VCaP (cell line): Measurements from ENCODE around the gene FCER1A.

ENCODE experiments used
- H3K27ac ChIP-seq: fragments of 450-650 bp; 2 replicates; pipeline ENCODE4 v1.5.1; 2017
- TF ChIP-seq, protein P1 (sequence below): fragments of 450-650 bp; conservative IDR thresholded peaks from 2 replicates; pipeline ENCODE4 v1.5.1; 2017; ENCODE audit warnings: mild to moderate bottlenecking, moderate library complexity

Gene FCER1A

DNA sequence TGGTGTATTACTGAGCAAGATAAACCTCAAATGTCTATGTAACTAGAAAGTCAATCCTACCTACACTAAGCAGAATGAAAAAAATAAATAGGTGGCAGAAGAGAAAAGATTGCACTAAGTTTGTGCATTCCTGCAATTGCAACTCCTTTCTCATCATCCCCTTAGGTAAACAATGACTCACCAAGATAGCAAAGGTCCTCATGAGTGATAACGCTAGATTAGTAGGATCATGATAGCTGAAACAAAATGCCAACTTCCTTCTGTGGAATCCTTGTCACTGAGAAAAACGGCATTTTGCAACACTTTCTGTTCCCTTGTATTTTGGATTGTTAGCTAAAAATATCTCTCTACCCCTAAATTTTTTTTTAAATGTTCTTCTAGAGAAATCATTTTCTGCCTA lies 20.0 kb upstream of the FCER1A start:
- TF ChIP-seq, protein P1, sequence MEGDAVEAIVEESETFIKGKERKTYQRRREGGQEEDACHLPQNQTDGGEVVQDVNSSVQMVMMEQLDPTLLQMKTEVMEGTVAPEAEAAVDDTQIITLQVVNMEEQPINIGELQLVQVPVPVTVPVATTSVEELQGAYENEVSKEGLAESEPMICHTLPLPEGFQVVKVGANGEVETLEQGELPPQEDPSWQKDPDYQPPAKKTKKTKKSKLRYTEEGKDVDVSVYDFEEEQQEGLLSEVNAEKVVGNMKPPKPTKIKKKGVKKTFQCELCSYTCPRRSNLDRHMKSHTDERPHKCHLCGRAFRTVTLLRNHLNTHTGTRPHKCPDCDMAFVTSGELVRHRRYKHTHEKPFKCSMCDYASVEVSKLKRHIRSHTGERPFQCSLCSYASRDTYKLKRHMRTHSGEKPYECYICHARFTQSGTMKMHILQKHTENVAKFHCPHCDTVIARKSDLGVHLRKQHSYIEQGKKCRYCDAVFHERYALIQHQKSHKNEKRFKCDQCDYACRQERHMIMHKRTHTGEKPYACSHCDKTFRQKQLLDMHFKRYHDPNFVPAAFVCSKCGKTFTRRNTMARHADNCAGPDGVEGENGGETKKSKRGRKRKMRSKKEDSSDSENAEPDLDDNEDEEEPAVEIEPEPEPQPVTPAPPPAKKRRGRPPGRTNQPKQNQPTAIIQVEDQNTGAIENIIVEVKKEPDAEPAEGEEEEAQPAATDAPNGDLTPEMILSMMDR, result no peak
- no peak overlapping the region for H3K27ac ChIP-seq

GRCh38 chr1:159289060-159289459 lies 13.1 kb upstream of the FCER1A start:
- TF ChIP-seq, protein P1, result no peak
- no peak overlapping the region for H3K27ac ChIP-seq

- TF ChIP-seq, protein P1, result no peak
- no peak overlapping the region for H3K27ac ChIP-seq
Observed at GRCh38 chr1:159291424-159291823, 10.7 kb upstream of the FCER1A start.

GRCh38 chr1:159296706-159297375 lies 5.3 kb upstream of the FCER1A start:
- TF ChIP-seq, protein P1, result no peak
- H3K27ac ChIP-seq, result no peak overlapping the region

DNA sequence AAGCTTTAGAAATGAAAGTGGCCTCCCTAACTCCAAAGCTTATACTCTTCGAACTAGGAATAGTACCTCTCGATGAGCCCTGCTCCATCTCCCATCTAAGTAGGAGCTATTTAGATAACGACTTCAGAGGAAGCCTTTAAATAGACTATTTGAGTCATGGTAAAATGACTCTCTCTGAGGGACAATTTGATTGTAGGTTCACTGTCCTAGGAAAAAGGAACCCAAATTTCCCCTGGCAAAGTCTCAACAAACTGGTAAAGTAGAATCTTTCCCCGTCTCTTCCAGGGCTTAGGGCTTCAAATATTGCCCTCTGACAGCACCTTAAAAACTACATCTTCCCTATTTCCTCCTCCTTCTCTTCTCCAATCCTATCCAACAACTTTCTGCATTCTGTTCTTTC lies 2.0 kb upstream of the FCER1A start:
- TF ChIP-seq, protein P1, result no peak

GRCh38 chr1:159307346-159308020 lies 5.3 kb downstream of the FCER1A start:
- TF ChIP-seq, protein P1, result no peak
- H3K27ac ChIP-seq, result no peak overlapping the region

More for the DNA sequence above, 2.0 kb upstream of the FCER1A start:
- H3K27ac ChIP-seq, result no peak overlapping the region

DNA sequence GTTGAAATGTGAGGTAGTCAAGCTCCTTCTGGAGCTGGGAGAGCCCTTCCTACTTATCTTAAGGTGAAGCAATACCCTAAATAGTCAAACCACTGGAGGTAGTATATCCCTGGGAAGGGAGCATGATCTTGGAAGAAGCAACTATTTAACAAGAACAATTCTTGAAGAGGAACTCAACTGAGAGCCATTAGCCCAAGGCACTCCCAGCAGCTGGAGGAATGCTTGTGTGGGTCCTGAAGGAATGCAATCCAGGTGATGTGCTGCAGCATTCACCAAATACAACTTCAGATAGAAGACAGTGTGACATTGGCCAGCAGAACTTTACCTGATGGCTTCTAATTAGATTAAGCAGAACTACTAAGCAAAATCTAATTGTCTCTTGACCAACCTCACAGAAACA lies 9.5 kb downstream of the FCER1A start:
- TF ChIP-seq, protein P1, result no peak
- no peak overlapping the region for H3K27ac ChIP-seq
